H1 (cell line): ENCODE measurements around the gene PSMB5. TPM values are rescaled to one million over a fixed set of nuclear protein-coding genes. Genes with fewer than 3 reads are reported as not detected.

Experiments used
- CTCF ChIA-PET: fragments of 300-600 bp; sonication (Branson Sonifier 250); formaldehyde crosslinking; loops from one replicate; lab custom pipeline; 2021; ENCODE audit not compliant: partially characterized antibody; lab: Charles Lee
- POLR2A ChIA-PET: fragments of 300-600 bp; sonication (Branson Sonifier 250); formaldehyde crosslinking; loops from one replicate; lab custom pipeline; 2021; ENCODE audit warnings: inconsistent platforms; ENCODE audit not compliant: partially characterized antibody; lab: Charles Lee
- DNase-seq, 2 experiments: peaks; one replicate each; pipeline versions ENCODE4 v3.0.0 to v3.0.0-alpha.2; 2010 to 2022; ENCODE audit warnings: low spot score in 2 of 2, low read depth in 1 of 2, mixed read lengths in 1 of 2
- FAIRE-seq: peaks from 2 replicates; lab custom pipeline; 2011; peaks lifted over from hg19 to GRCh38; lab: Jason Lieb, UNC
- H2AFZ ChIP-seq: 2 replicates; pipeline ENCODE4 v1.8.1; 2012; ENCODE audit warnings: low read length, inconsistent platforms
- H2AK5ac ChIP-seq: 2 replicates; pipeline ENCODE4 v1.6.1; 2013; ENCODE audit warnings: low read depth, low read length
- H2BK120ac ChIP-seq: replicated peaks from 2 replicates; pipeline ENCODE3; 2013; ENCODE audit warnings: low read depth, low read length, inconsistent platforms
- H2BK12ac ChIP-seq: 2 replicates; pipeline ENCODE4 v1.6.1; 2013; ENCODE audit warnings: low read depth, low read length
- H2BK15ac ChIP-seq: 2 replicates; pipeline ENCODE4 v1.6.1; 2013; ENCODE audit warnings: low read length
- H2BK20ac ChIP-seq: 2 replicates; pipeline ENCODE4 v1.6.1; 2013; ENCODE audit warnings: low read length
- H2BK5ac ChIP-seq: 2 replicates; pipeline ENCODE4 v1.6.1; 2013; ENCODE audit warnings: low read depth, low read length
- H3K14ac ChIP-seq: 2 replicates; pipeline ENCODE4 v1.6.1; 2013; ENCODE audit warnings: inconsistent platforms; ENCODE audit not compliant: insufficient read length
- H3K18ac ChIP-seq: 2 replicates; pipeline ENCODE4 v1.6.1; 2013; ENCODE audit warnings: low read length; ENCODE audit errors: extremely low read depth
- H3K23ac ChIP-seq: 2 replicates; pipeline ENCODE4 v1.6.1; 2013; ENCODE audit warnings: inconsistent platforms; ENCODE audit not compliant: insufficient read length
- H3K23me2 ChIP-seq: 2 replicates; pipeline ENCODE4 v1.6.1; 2013; ENCODE audit warnings: low read depth, low read length
- H3K27ac ChIP-seq: 2 replicates; pipeline ENCODE4 v1.6.1; 2011; ENCODE audit warnings: low read depth, low read length, inconsistent platforms
- H3K27me3 ChIP-seq, 4 experiments: replicated peaks in 1 of 4; 1 replicate in 1 of 4; 2 replicates in 3 of 4; pipeline versions ENCODE4 v1.6.1 to v1.8.1; 2011 to 2013; ENCODE audit warnings: low read length in 3 of 4, mild to moderate bottlenecking in 3 of 4, inconsistent platforms in 2 of 4, mixed read lengths in 2 of 4, moderate library complexity in 1 of 4; ENCODE audit not compliant: control insufficient read depth in 3 of 4, insufficient read depth in 3 of 4; ENCODE audit errors: extremely low read depth in 1 of 4
- H3K36me3 ChIP-seq, 4 experiments: 2 replicates each; pipeline versions ENCODE4 v1.6.1 to v1.8.1; 2011 to 2013; ENCODE audit warnings: mild to moderate bottlenecking in 4 of 4, low read length in 3 of 4, moderate library complexity in 2 of 4, control low read depth in 1 of 4, inconsistent platforms in 1 of 4; ENCODE audit not compliant: insufficient read depth in 4 of 4, control insufficient read depth in 2 of 4
- H3K4ac ChIP-seq: replicated peaks from 2 replicates; pipeline ENCODE3; 2013; ENCODE audit warnings: low read length, low read depth, mixed read lengths, inconsistent platforms; ENCODE audit not compliant: insufficient read length
- H3K4me1 ChIP-seq, 4 experiments: replicated peaks in 1 of 4; 1 replicate in 1 of 4; 2 replicates in 3 of 4; pipeline versions ENCODE4 v1.6.1 to v1.8.1; 2011 to 2013; ENCODE audit warnings: low read length in 3 of 4, inconsistent platforms in 2 of 4, mixed read lengths in 1 of 4; ENCODE audit not compliant: insufficient read depth in 4 of 4, control insufficient read depth in 3 of 4
- H3K4me2 ChIP-seq, 2 experiments: 2 replicates each; pipeline versions ENCODE4 v1.6.1 to v1.8.1; 2011 to 2013; ENCODE audit warnings: low read depth in 2 of 2, low read length in 2 of 2, control low read depth in 1 of 2, inconsistent platforms in 1 of 2, mild to moderate bottlenecking in 1 of 2; ENCODE audit not compliant: insufficient read depth in 1 of 2
- H3K4me3 ChIP-seq, 4 experiments: fragments of 200-600, 300-600 bp in 1 of 4; sonication (generic), shearing (Covaris generic), sonication (Bioruptor Twin) in 1 of 4; 2 replicates each; pipeline versions ENCODE4 v1.5.1 to v1.8.1; 2011 to 2016; ENCODE audit warnings: low read length in 4 of 4, low read depth in 3 of 4, control low read depth in 2 of 4, inconsistent platforms in 2 of 4, mild to moderate bottlenecking in 2 of 4, mixed read lengths in 1 of 4, moderate library complexity in 1 of 4; ENCODE audit not compliant: insufficient read depth in 2 of 4; ENCODE audit errors: extremely low read depth in 1 of 4
- H3K56ac ChIP-seq: replicated peaks from 2 replicates; pipeline ENCODE3; 2013; ENCODE audit warnings: low read depth, mild to moderate bottlenecking, mixed read lengths, low read length, inconsistent platforms; ENCODE audit not compliant: insufficient read length
- H3K79me1 ChIP-seq: 2 replicates; pipeline ENCODE4 v1.6.1; 2013; ENCODE audit warnings: low read depth, low read length, control low read depth
- H3K79me2 ChIP-seq, 2 experiments: 2 replicates each; pipeline versions ENCODE4 v1.6.1 to v1.8.1; 2012 to 2013; ENCODE audit warnings: low read length in 2 of 2, mild to moderate bottlenecking in 2 of 2, inconsistent platforms in 1 of 2; ENCODE audit not compliant: insufficient read depth in 2 of 2, control insufficient read depth in 1 of 2
- H3K9ac ChIP-seq, 4 experiments: replicated peaks in 1 of 4; 1 replicate in 1 of 4; 2 replicates in 3 of 4; pipeline versions ENCODE4 v1.6.1 to v1.8.1; 2011 to 2013; ENCODE audit warnings: low read depth in 3 of 4, low read length in 3 of 4, control low read depth in 2 of 4, mild to moderate bottlenecking in 2 of 4, moderate library complexity in 2 of 4, inconsistent platforms in 1 of 4; ENCODE audit errors: extremely low read depth in 1 of 4
- H3K9me3 ChIP-seq, 2 experiments: 2 replicates each; pipeline versions ENCODE4 v1.6.1 to v1.8.1; 2012 to 2013; ENCODE audit warnings: mild to moderate bottlenecking in 2 of 2, moderate library complexity in 2 of 2, control low read depth in 1 of 2, inconsistent platforms in 1 of 2, low read depth in 1 of 2, low read length in 1 of 2, mixed read lengths in 1 of 2; ENCODE audit not compliant: insufficient read depth in 2 of 2
- H4K20me1 ChIP-seq, 2 experiments: replicated peaks in 1 of 2; 2 replicates each; pipeline versions ENCODE3 to v1.8.1; 2011 to 2013; ENCODE audit warnings: inconsistent platforms in 2 of 2, low read length in 2 of 2, mild to moderate bottlenecking in 1 of 2; ENCODE audit not compliant: insufficient read depth in 2 of 2, control insufficient read depth in 1 of 2
- H4K5ac ChIP-seq: 2 replicates; pipeline ENCODE4 v1.6.1; 2013; ENCODE audit warnings: low read length, low read depth, mixed read lengths, inconsistent platforms; ENCODE audit not compliant: insufficient read length
- H4K8ac ChIP-seq: 2 replicates; pipeline ENCODE4 v1.8.0; 2013; ENCODE audit warnings: mild to moderate bottlenecking, moderate library complexity, low read length, inconsistent platforms; ENCODE audit not compliant: insufficient read depth; ENCODE audit errors: extremely low read depth
- H4K91ac ChIP-seq: replicated peaks from 2 replicates; pipeline ENCODE3; 2013; ENCODE audit warnings: low read length, mixed read lengths, inconsistent platforms; ENCODE audit not compliant: insufficient read length
- BCL11A ChIP-seq, 2 experiments: IDR thresholded peaks; one replicate each; pipeline ENCODE4 v1.6.1; 2011; ENCODE audit warnings: low read depth in 2 of 2, low read length in 2 of 2, mild to moderate bottlenecking in 2 of 2
- KDM1A ChIP-seq: fragments of 200-600, 300-600 bp; sonication (generic); IDR thresholded peaks from 2 replicates; pipeline ENCODE4 v1.7.1; 2016; ENCODE audit warnings: mild to moderate bottlenecking, low read length, borderline replicate concordance
- POLR2A ChIP-seq, 2 experiments: IDR thresholded peaks; 1 replicate in 1 of 2; 2 replicates in 1 of 2; pipeline ENCODE4 v1.6.1; 2011; ENCODE audit warnings: low read depth in 2 of 2, low read length in 2 of 2, mild to moderate bottlenecking in 2 of 2; ENCODE audit errors: control extremely low read depth in 1 of 2
- SIN3A ChIP-seq, 2 experiments: IDR thresholded peaks in 1 of 2; conservative IDR thresholded peaks in 1 of 2; 2 replicates each; pipeline ENCODE4 v1.6.1; 2011 to 2012; ENCODE audit warnings: low read length in 2 of 2, improper control_type of control experiment in 1 of 2, low read depth in 1 of 2, mild to moderate bottlenecking in 1 of 2
- YY1 ChIP-seq: IDR thresholded peaks from 2 replicates; pipeline ENCODE4 v1.6.1; 2011; ENCODE audit warnings: low read depth, mild to moderate bottlenecking, low read length
- whole genome bisulfite sequencing, 2 experiments: shearing (Covaris generic) in 1 of 2; methylation state at CpG; one replicate each; pipeline versions ENCODE4 v1.1.6 to v1.1.7; 2013 to 2015; ENCODE audit warnings: low lambda C conversion rate in 2 of 2, mixed read lengths in 2 of 2, inconsistent platforms in 1 of 2, low coverage in 1 of 2, missing lambda C conversion rate in 1 of 2; ENCODE audit not compliant: insufficient replicate concordance in 2 of 2, insufficient coverage in 1 of 2, insufficient read length in 1 of 2; ENCODE audit errors: extremely low coverage in 1 of 2, missing lambda C conversion rate in 1 of 2; 5-methylcytosine and 5-hydroxymethylcytosine counted together
- polyA plus RNA-seq, 7 experiments: library from polyadenylated mRNA; depleted of rRNA in 3 of 7; stranded (reverse) in 5 of 7; unstranded in 2 of 7; fragments of >200 nt in 5 of 7; fragments of 200-250 nt in 2 of 7; gene quantifications; 1 replicate in 5 of 7; 2 replicates in 1 of 7; 4 replicates in 1 of 7; pipeline versions ENCODE4 v1.2.1 to v1.2.3, GENCODE V29; 2011 to 2013; ENCODE audit warnings: missing spikeins in 2 of 7, mixed read lengths in 2 of 7
- total RNA-seq: library from RNA; stranded (reverse); fragmentation: NEBNext Ultra II Directional; extraction: Animal tissue kit (Norgen Biotek cat#: 25700); gene quantifications from 2 replicates; pipeline ENCODE4 v1.2.1, GENCODE V29; 2021
- TF ChIP-seq, protein P1 (sequence below): IDR thresholded peaks from 2 replicates; pipeline ENCODE4 v1.6.1; 2012; ENCODE audit warnings: inconsistent platforms

PSMB5 gene
- total and polyA plus RNA-seq, 2 of the 8 experiments (the other 6 are each of a cell fraction or from before 2014, with no cell fraction given), result 254 to 510 TPM

DNA sequence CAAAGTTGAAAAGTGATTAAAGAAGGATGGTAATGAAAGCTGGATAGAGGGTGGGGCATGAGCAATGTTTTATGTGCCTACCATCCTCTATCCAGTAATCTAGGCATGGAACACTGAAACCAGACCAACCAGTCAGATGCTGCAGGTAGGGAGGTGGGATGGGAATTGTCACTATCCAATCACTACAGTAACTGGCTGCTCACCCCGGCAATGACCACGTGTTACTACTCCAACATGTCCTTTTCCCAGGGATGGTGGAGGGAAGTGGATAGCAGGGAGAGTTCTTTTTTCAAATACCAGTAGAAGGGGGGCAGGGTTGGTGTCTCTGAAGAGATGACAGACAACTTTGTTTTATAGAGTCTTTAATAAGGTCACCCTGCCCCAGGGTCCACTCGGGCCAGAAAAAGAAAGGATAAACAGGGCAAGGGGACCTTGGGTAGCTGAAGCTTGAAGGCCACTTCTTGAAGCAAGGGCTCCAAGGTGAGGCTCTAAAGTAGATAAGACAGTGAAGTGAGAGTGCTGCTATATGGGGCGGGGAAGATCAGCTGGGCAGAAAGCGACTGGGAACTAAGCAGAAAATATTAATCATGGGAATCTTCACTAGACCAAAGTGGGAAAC, 37.3 kb upstream of the PSMB5 start:
- ChIA-PET POLR2A (interaction anchor here (0.8 to 4.0 kb wide), 30 partner anchors 9 to 143 kb away, joined by 3 to 37 read pairs (median 5); partner anchors contain the start of genes ACIN1, AJUBA, C14orf119 and CIROP), CTCF (interaction anchor here (0.6 to 3.0 kb wide), 13 partner anchors 9 to 1038 kb away, joined by 3 to 15 read pairs (median 3); partner anchors contain the start of gene CDH24)
- Histone ChIP-seq H3K4ac (no peak overlapping the region), H3K79me1 (peaks cover 2% of the 10 kb centered on the region), H3K23me2 (peaks cover 14% of the 10 kb centered on the region), H2AK5ac (no peak overlapping the region), H3K79me2 (peaks cover 23 to 46% of the 10 kb centered on the region in 2 experiments), H4K5ac (peak overlapping the region; percentile 8), H2BK20ac (no peak overlapping the region), H3K9ac (no peak overlapping the region), H3K14ac (no peak overlapping the region), H3K9me3 (no peaks in the 10 kb centered on the region), H2BK12ac (no peak overlapping the region), H4K8ac (no peak overlapping the region), H3K36me3 (peaks cover 16 to 55% (median 38%) of the 10 kb centered on the region in 4 experiments), H3K23ac (no peak overlapping the region), H3K4me2 (peak overlapping the region; percentile 63 to 99), H3K18ac (peak overlapping the region; percentile 17; the same call in 1 of the 2 replicates), H2BK120ac (no peak overlapping the region), H3K4me1 (peaks cover 5 to 25% (median 15%) of the 10 kb centered on the region in 4 experiments; a peak in 6 of 7 replicates), H2AFZ (no peak overlapping the region), H3K56ac (no peak overlapping the region), H3K4me3 (peak overlapping the region in 3 of 4 experiments; percentile 9 to 98 (median 93); a peak in 4 of 8 replicates), H2BK15ac (no peak overlapping the region), H4K91ac (no peak overlapping the region), H3K27ac (no peak overlapping the region), H2BK5ac (0 out of 2 replicates have a peak overlapping the region, but pooled peaks have one; percentile 1), H3K27me3 (no peaks in the 10 kb centered on the region), H4K20me1 (peaks cover 10 to 14% of the 10 kb centered on the region in 2 experiments)
- no peak for DNase-seq
- WGBS, 2 experiments, result 56% methylated on average over 5 of the region's 5 CpGs; no CpG with 5 or more reads in 1 of the 2 experiments
- TF ChIP-seq, protein P1, sequence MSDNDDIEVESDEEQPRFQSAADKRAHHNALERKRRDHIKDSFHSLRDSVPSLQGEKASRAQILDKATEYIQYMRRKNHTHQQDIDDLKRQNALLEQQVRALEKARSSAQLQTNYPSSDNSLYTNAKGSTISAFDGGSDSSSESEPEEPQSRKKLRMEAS, result peak; percentile 72
- no peak for TF ChIP-seq BCL11A (IDR thresholded peaks at IDR 0.05; ENCODE audit: low read depth in 2 of 2, low read length in 2 of 2)
- peak in 1 of 2 experiments; percentile 15; a peak in 1 of 3 replicates for TF ChIP-seq POLR2A (IDR thresholded peaks at IDR 0.05; ENCODE audit: control extremely low read depth in 1 of 2, low read depth in 2 of 2, low read length in 2 of 2)
- TF ChIP-seq YY1, result no peak
- no peak for TF ChIP-seq KDM1A
- TF ChIP-seq SIN3A (conservative IDR thresholded peaks at IDR 0.05 in 1 of 2, IDR thresholded peaks at IDR 0.05 in 1 of 2; ENCODE audit: low read depth in 1 of 2, low read length in 2 of 2), result 0 out of 4 replicates have a peak, but pooled peaks of 1 of the 2 experiments have one; percentile 17
- FAIRE-seq, result peak; percentile 36
